B cell (primary cell): ENCODE measurements around the gene CHKB. TPM values are rescaled to one million over a fixed set of nuclear protein-coding genes. Genes with fewer than 3 reads are reported as not detected.

Experiments
- ATAC-seq: fragments of 200-7000 bp; cut with Tn5 transposase; one replicate; pipeline ENCODE4 v1.10.0; 2021; ENCODE audit warnings: low read depth, mild to moderate bottlenecking, moderate number of reproducible peaks, moderate library complexity
- CTCF ChIA-PET: fragments of 350-600 bp; sonication (Branson Sonifier 250); formaldehyde crosslinking; loops from one replicate; lab custom pipeline; 2021; ENCODE audit warnings: antibody characterized with exemption, inconsistent platforms; lab: Charles Lee
- POLR2A ChIA-PET: fragments of 350-600 bp; sonication (Branson Sonifier 250); formaldehyde crosslinking; loops from one replicate; lab custom pipeline; 2021; ENCODE audit warnings: antibody characterized with exemption; lab: Charles Lee
- DNase-seq: peaks from one replicate; pipeline ENCODE4 v3.0.0; 2013
- H2AFZ ChIP-seq: 2 replicates; pipeline ENCODE4 v1.6.1; 2012; ENCODE audit warnings: mild to moderate bottlenecking, low read depth, low read length; ENCODE audit not compliant: insufficient read depth, poor library complexity, severe bottlenecking
- H3K27ac ChIP-seq, 2 donors: 1 replicate in 1 of 2; 2 replicates in 1 of 2; pipeline ENCODE4 v1.5.1; 2012 to 2013; ENCODE audit warnings: low read length in 2 of 2, mild to moderate bottlenecking in 2 of 2, moderate library complexity in 1 of 2
- H3K27me3 ChIP-seq, 4 experiments: fragments of 200-600 bp in 1 of 4; sonication (generic) in 1 of 4; replicated peaks in 1 of 4; 1 replicate in 2 of 4; 2 replicates in 2 of 4; pipeline versions ENCODE4 v1.6.1 to v1.7.0; 2013 to 2016; ENCODE audit warnings: low read length in 3 of 4, mild to moderate bottlenecking in 2 of 4, mixed read lengths in 1 of 4, moderate library complexity in 1 of 4; ENCODE audit not compliant: insufficient read depth in 4 of 4, control insufficient read depth in 3 of 4; ENCODE audit errors: control extremely low read depth in 1 of 4
- H3K36me3 ChIP-seq, 2 experiments: replicated peaks in 1 of 2; 1 replicate in 1 of 2; 2 replicates in 1 of 2; pipeline versions ENCODE4 v1.6.1 to v1.7.1; 2013; ENCODE audit warnings: low read length in 1 of 2; ENCODE audit not compliant: insufficient read depth in 2 of 2, control insufficient read depth in 1 of 2; ENCODE audit errors: control extremely low read depth in 1 of 2, extremely low read depth in 1 of 2
- H3K4me1 ChIP-seq, 2 donors: fragments of 200-600 bp in 1 of 2; sonication (generic) in 1 of 2; 1 replicate in 1 of 2; 2 replicates in 1 of 2; pipeline versions ENCODE4 v1.5.1 to v1.6.1; 2013 to 2017; ENCODE audit warnings: low read length in 2 of 2; ENCODE audit not compliant: control insufficient read depth in 2 of 2, insufficient read depth in 2 of 2
- H3K4me2 ChIP-seq: replicated peaks from 2 replicates; pipeline ENCODE3; 2012; ENCODE audit warnings: mild to moderate bottlenecking, low read depth, low read length; ENCODE audit not compliant: poor library complexity, severe bottlenecking
- H3K4me3 ChIP-seq, 5 experiments: fragments of 200-600 bp in 1 of 5; sonication (generic) in 1 of 5; 1 replicate in 3 of 5; 2 replicates in 2 of 5; pipeline versions ENCODE4 v1.5.1 to v1.7.0; 2011 to 2016; ENCODE audit warnings: low read length in 4 of 5, mild to moderate bottlenecking in 4 of 5, low read depth in 2 of 5, control low read depth in 1 of 5, moderate library complexity in 1 of 5; ENCODE audit not compliant: insufficient read depth in 1 of 5; ENCODE audit errors: control extremely low read depth in 1 of 5, extremely low read depth in 1 of 5
- H3K79me2 ChIP-seq: fragments of 200-600 bp; sonication (generic); one replicate; pipeline ENCODE4 v1.6.0; 2016; ENCODE audit warnings: low read length; ENCODE audit not compliant: control insufficient read depth, insufficient read depth
- H3K9ac ChIP-seq: fragments of 200-600 bp; sonication (generic); 2 replicates; pipeline ENCODE4 v1.6.1; 2017; ENCODE audit warnings: mild to moderate bottlenecking, low read length, moderate library complexity
- H3K9me3 ChIP-seq, 3 donors: one replicate each; pipeline versions ENCODE4 v1.6.1 to v1.7.1; 2013; ENCODE audit warnings: low read length in 2 of 3; ENCODE audit not compliant: control insufficient read depth in 2 of 3, insufficient read depth in 1 of 3; ENCODE audit errors: control extremely low read depth in 1 of 3
- H4K20me1 ChIP-seq: 2 replicates; pipeline ENCODE4 v1.6.0; 2012; ENCODE audit warnings: mild to moderate bottlenecking, low read length; ENCODE audit not compliant: insufficient read depth, control insufficient read depth, poor library complexity, severe bottlenecking
- H3K27ac Mint-ChIP-seq: one replicate; pipeline ENCODE4 v1.8.0; 2021; ENCODE audit warnings: mixed read lengths
- H3K27me3 Mint-ChIP-seq: one replicate; pipeline ENCODE4 v1.8.0; 2021; ENCODE audit warnings: mixed read lengths
- H3K4me1 Mint-ChIP-seq: one replicate; pipeline ENCODE4 v1.8.0; 2021; ENCODE audit warnings: mixed read lengths
- H3K4me3 Mint-ChIP-seq: one replicate; pipeline ENCODE4 v1.8.0; 2021; ENCODE audit warnings: mixed read lengths
- H3K9me3 Mint-ChIP-seq: one replicate; pipeline ENCODE4 v1.8.0; 2022; ENCODE audit warnings: mixed read lengths; ENCODE audit not compliant: insufficient read depth
- EZH2 ChIP-seq: IDR thresholded peaks from 2 replicates; pipeline ENCODE4 v1.6.1; 2012; ENCODE audit warnings: borderline replicate concordance, low read depth, mild to moderate bottlenecking, moderate library complexity, low read length; ENCODE audit not compliant: insufficient read depth, poor library complexity, severe bottlenecking
- WGBS: methylation state at CpG from one replicate; pipeline ENCODE4 v1.1.5; 2013; ENCODE audit warnings: missing lambda C conversion rate; ENCODE audit not compliant: insufficient coverage; 5-methylcytosine and 5-hydroxymethylcytosine counted together
- intact Hi-C: fragments of 100-400 bp; cut with micrococcal nuclease; formaldehyde crosslinking; loops from one replicate; pipeline ENCODE4 v1.10.0; 2022
- polyA plus RNA-seq: library from polyadenylated mRNA; depleted of rRNA; stranded (reverse); fragments of >200 nt; gene quantifications from 2 replicates; pipeline ENCODE4 v1.2.3, GENCODE V29; 2012
- total RNA-seq, 2 donors: library from RNA; stranded (reverse); fragments of 120-200 nt in 1 of 2; gene quantifications; 1 replicate in 1 of 2; 2 replicates in 1 of 2; pipeline versions ENCODE4 v1.2.3 to v1.2.4, GENCODE V29; 2013 to 2022
- TF ChIP-seq, protein P1 (sequence below): fragments of 200-600 bp; IDR thresholded peaks from one replicate; pipeline ENCODE4 v1.8.0; 2022; ENCODE audit warnings: antibody characterized with exemption, mild to moderate bottlenecking

CHKB gene
- total and polyA plus RNA-seq, 2 donors (not counting 1 experiment from before 2014, with no cell fraction given), result 238 to 309 TPM

DNA sequence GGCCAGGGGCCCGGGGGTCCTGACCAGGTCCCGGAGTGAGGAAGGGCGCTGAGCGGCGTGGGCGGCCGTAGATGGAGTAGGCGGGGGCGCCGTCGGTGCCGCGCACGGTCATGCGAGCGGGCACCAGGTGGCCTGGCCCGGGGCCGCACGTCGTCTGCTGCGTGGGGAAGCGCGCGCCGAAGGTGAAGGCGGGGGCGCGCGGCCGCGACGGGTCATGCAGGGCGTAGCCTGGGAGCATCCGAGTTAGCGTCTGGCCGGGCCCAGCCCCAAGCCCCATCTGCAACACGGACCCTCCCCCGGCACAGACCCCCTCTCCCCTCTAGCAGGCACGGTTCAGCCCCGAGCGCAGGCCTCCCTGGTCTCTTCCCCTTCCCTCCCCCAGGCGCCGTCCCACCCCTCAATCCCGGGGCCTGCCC lies 51.1 kb downstream of the CHKB start:
- H3K36me3 ChIP-seq, result no peaks in the 10 kb centered on the region
- H3K9ac ChIP-seq, result peak overlapping the region; percentile 97
- intact Hi-C loops, result loop anchor here (1.0 kb wide), 3 partner anchors 8 to 90 kb away; partner anchors contain the start of gene SYCE3
- H3K79me2 ChIP-seq, result peaks cover 17% of the 10 kb centered on the region
- H3K27me3 ChIP-seq, result no peaks in the 10 kb centered on the region
- peak overlapping the region; percentile 84 for H3K4me2 ChIP-seq
- peaks cover 22 to 71% of the 10 kb centered on the region in 2 donors for H3K4me1 ChIP-seq
- no peak for TF ChIP-seq EZH2
- TF ChIP-seq, protein P1, sequence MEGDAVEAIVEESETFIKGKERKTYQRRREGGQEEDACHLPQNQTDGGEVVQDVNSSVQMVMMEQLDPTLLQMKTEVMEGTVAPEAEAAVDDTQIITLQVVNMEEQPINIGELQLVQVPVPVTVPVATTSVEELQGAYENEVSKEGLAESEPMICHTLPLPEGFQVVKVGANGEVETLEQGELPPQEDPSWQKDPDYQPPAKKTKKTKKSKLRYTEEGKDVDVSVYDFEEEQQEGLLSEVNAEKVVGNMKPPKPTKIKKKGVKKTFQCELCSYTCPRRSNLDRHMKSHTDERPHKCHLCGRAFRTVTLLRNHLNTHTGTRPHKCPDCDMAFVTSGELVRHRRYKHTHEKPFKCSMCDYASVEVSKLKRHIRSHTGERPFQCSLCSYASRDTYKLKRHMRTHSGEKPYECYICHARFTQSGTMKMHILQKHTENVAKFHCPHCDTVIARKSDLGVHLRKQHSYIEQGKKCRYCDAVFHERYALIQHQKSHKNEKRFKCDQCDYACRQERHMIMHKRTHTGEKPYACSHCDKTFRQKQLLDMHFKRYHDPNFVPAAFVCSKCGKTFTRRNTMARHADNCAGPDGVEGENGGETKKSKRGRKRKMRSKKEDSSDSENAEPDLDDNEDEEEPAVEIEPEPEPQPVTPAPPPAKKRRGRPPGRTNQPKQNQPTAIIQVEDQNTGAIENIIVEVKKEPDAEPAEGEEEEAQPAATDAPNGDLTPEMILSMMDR, result no peak
- H3K27ac ChIP-seq, result peak overlapping the region; percentile 99 to 100
- H3K9me3 ChIP-seq, result peaks cover 0 to 9% (median 0%) of the 10 kb centered on the region in 3 donors
- ChIA-PET POLR2A (interaction anchor here (0.6 to 4.6 kb wide), 10 partner anchors 9 to 578 kb away, joined by 4 to 40 read pairs (median 6); partner anchors contain the start of genes LMF2, NCAPH2 and SYCE3), CTCF (interaction anchor here (0.8 to 2.1 kb wide), 2 partner anchors 9 to 92 kb away, joined by 3 to 7 read pairs; no protein-coding TSS in a partner anchor)
- DNase-seq, result peak; percentile 93
- Mint-ChIP-seq H3K27ac (peak overlapping the region; percentile 99), H3K9me3 (no peaks in the 10 kb centered on the region), H3K4me3 (peak overlapping the region; percentile 95), H3K27me3 (no peaks in the 10 kb centered on the region), H3K4me1 (peaks cover 57% of the 10 kb centered on the region)
- H3K4me3 ChIP-seq, result peak overlapping the region; percentile 47 to 95 (median 95)
- WGBS, result under 1% methylated on average over 41 of the region's 44 CpGs
- peak overlapping the region; percentile 62 for H2AFZ ChIP-seq
- peak; percentile 43 for ATAC-seq
- no peaks in the 10 kb centered on the region for H4K20me1 ChIP-seq
